GM19455 (cell line): Measurements from ENCODE around the gene RPS6KL1.
A peak's percentile ranks its signal among the peaks of the same experiment; 100 is the strongest.

Source experiments
- ATAC-seq: cut with Tn5 transposase; IDR thresholded peaks from one replicate; pipeline ENCODE4 v1.9.1; 2021; ENCODE audit not compliant: unreplicated experiment

The RPS6KL1 gene

DNA sequence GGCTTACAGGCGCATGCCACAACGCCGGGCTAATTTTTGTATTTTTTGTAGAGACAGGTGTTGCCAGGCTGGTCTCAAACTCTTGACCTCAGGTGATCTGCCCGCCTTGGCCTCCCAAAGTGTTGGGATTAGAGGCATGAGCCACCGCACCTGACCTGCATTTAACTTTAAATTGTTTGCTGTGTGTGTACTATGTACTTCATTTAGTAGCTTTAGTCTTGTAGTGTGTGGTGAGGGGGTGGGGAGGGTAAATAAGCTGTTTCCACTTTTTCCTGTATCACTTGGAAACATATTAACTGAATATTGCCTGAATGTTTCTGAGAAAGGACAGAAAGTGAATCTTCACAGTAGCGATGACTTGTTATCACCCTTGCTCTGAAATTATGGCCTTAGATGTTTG lies 32.8 kb downstream of the RPS6KL1 start:
- ATAC-seq, result no peak

GRCh38 chr14:74888164-74889158 lies 34.6 kb downstream of the RPS6KL1 start:
- no peak for ATAC-seq

- no peak for ATAC-seq
Measured at GRCh38 chr14:74886001-74886400, 37.1 kb downstream of the RPS6KL1 start.

DNA sequence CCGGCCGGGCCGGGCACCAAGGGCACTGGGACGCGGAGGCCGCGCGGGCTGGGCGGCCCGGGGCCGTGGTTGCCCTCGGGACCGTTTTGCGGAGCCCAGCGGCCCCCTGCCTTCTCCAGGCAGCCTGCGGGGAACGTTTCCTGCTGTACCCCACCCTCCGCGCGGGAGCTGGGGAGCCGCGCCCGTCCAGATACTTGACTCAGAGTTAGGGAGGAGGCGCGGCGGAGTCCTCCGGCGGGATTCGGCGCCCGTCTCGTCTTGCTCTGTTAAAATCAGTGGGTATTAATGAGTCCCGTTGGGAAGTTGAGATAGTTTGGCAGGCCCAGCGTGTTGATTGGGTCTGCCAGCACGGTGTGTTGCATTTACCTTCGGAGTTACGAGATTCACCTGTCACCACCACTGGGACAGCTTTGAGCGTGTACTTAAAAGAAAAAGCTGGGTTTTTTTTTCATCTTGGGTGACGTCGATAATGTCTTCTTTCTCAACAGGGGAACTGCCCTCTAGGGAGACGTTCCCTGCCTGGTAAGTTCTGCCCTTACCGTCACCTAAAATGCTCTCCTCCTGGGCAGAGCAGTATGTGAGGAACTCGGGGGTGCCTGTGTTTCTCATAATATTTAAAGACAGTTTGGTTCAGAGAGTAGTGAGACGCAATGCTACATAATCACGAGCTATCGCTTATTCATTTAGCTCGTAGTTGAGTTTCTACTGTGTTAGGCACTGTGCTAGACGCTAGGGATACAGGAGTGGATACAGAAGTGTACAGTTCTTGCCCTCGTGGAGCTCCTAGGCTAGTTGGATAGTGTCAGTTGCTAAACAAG lies 40.7 kb downstream of the RPS6KL1 start:
- ATAC-seq, result peak; percentile 42

DNA sequence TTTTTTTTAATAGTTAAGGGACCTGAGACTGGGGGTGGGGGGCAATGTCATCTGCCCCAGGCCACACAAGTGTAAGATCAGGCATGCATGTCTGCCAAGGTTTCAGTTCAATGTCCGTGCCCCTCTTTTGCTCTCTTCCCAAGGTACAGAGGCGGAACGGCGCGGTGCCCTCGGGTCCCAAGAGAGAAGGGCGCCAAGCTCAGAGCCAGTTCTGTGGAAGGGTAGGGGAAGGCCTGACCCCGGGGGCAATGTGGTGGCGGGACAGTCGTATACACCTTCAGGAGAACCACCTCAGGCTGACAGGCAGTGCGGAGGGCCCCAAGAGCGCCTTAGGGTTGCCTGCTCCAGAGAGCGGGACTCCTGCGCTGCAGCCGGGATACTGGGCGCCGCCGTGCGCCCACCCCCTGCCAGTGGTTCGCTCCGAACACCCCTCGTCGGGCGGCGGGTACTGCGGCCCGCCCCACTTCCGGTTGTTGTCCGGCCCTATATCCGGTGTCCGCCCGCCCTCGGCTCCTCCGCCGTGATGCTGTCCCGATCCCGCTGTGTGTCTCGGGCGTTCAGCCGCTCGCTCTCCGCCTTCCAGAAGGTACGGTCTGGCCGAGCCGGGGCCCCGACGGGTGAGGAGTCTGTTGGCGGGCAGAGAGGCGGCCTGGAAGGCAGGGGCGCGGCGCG lies 41.5 kb downstream of the RPS6KL1 start, which contains the start of gene DLST:
Gene DLST, plus strand, starts transcription at position 486 of the 672 bp plus-strand sequence. Its CDS starts 38 bp downstream, at position 524.
- ATAC-seq, result peak; percentile 88

DNA sequence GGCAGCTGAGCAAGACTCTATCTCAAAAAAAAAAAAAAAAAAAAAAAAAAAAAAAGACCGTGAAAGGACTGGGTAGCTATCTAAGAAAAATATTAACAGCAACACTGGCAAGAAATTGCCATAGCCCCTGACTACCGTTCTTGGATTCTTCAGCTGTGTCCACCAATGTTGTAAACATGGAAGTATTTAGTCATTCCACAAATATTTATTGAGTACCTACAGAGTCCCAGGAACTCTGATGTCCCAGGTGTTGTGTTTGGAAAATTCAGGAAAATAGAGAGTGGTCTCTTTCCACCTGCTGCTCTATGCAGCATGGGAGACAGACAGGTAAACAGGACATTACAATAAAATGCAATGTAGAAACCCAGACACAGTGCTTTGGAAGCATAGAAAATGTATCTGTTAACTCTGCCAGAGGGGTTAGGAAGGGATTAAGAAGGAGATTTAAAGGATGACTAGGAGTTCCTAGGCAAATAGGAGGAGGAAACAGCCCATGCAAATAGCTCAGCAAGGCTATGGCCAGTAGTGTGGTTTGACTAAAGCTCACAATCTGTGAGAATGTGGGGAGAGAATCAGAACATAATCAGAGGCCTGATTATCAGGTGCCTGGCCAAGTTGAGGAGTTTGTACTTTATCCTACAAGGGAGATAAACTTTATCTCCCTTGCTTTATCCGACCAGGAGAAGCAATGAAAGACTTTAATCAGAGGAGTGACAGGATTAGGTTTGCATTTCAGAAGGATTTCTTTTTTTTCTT lies 43.5 kb downstream of the RPS6KL1 start:
- no peak for ATAC-seq

GRCh38 chr14:74875941-74876913 lies 46.8 kb downstream of the RPS6KL1 start, which contains the start of gene PROX2:
Gene PROX2 (minus strand): TSS chr14:74876145. CDS start chr14:74863834, 12,311 bp downstream.
- ATAC-seq, result no peak

GRCh38 chr14:74875204-74875603 lies 47.9 kb downstream of the RPS6KL1 start:
- ATAC-seq, result no peak

DNA sequence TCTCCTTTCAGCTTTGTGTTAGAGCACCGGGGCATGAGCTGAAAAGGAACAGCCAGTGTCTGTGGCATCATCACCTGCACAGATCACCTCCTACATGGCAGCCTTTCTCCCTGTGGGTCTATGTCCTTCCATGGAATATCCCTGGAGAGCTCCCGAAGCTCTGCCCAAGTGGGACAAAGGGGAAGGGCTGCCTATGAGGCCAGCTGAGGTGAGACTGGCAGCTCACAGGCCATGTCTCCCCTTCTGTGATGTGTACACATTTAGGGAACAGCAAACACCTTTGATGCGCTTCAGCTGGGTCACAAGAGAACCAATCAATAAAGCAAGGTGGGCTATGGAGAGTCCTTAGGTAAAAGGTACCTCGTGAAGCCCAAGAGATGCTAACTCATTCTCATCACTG lies 51.2 kb downstream of the RPS6KL1 start:
- no peak for ATAC-seq

- no peak for ATAC-seq
Measured at GRCh38 chr14:74868739-74869138, 54.3 kb downstream of the RPS6KL1 start.

- no peak for ATAC-seq
Measured at GRCh38 chr14:74867673-74868072, 55.4 kb downstream of the RPS6KL1 start.

DNA sequence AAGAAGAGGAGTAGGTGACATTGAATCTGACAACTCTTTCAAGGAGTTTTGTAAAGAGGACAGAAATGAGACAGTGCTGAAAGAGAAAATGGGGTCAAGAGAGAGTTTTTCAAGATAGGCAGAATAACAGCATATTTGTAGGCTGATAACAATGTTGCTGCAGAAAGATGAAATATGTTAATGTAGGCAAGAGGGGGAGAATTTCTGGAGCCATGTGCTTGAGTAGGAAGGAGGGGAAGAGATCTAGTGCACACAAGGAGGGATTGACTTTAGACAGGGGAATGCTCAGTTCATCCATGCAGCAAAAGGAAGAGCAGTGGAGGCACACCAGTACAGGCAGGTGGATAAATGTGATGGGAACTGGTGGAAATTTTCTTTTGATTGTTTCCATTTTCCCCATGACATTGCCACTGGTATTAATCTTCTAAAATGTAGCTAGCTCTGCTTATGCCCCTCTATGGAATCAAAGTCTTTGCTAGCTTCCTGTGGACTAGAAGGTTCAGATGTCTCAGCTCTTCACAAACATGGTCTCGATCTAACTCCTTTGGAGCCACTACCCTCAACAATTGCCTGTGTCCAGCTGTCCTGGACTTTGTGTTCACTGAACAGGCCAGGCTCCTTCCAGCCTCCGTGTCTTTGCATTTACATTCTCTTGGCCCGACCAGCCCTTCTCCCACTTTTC lies 56.2 kb downstream of the RPS6KL1 start:
- no peak for ATAC-seq

- no peak for ATAC-seq
Measured at GRCh38 chr14:74865156-74865555, 57.9 kb downstream of the RPS6KL1 start.

DNA sequence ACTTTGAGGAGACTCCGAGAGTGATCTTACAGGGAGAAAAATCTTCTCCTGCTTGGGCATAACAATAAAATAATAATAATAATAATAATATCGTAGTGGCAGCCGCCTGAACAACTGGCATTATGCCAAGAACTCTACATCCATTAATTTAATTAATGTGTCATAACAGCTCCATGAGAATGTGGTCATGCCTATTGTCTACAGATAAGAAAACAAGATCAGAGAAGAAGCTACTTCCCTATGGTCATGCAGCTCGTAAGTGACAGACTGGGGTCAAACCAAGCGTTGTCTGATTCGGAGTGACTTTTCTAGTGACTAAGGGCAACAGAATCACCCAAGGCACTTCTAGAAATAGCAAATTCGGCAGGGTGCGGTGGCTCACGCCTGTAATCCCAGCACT lies 58.9 kb downstream of the RPS6KL1 start:
- no peak for ATAC-seq

- ATAC-seq, result no peak
Measured at GRCh38 chr14:74863274-74863673, 59.8 kb downstream of the RPS6KL1 start.

- no peak for ATAC-seq
Measured at GRCh38 chr14:74861734-74862090, 61.3 kb downstream of the RPS6KL1 start.

DNA sequence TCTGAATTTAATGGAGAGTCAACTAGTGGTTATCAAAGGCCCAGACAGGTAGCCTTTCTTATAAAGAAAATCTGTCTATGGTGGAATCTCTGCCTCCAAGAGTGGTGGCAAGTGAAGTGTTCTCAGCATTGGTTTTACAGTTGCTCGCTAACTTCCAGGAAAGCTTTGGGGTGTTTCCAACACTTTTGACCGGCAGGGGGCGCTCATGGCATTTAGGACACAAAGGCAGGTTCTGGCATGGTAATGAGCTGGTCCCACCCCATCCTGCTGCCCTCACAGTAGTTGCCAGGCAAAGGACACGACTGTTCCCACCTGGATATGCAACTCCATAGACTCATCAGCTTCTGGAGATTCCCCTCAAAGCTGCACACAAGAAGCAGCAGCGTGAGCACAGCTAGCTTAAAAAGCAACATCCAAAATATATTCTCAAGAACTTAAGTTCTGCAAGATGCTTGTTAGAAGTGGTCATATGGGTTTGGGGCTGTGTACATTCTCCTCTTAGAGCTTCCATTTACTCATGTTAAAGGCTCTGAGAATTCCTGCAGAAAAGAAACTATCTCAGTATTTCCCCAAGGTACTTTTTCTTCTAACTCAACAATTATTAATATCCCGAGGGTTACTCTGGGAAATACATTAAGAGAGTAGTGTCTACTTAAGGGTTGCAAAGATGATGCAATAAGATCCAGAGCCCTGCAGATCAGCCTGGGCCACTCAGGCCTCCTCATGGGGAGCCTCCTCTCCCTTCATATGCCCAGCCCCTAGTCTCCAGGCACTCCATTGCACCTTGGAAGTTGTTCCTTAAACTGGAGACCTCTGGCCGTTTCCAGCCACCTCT lies 61.9 kb downstream of the RPS6KL1 start:
- ATAC-seq, result no peak
